Vagina (tissue), 2 donors: ENCODE data around the gene TEX2. TPM values are rescaled to one million over a fixed set of nuclear protein-coding genes. Genes with fewer than 3 reads are reported as not detected.

Experiments used
- DNase-seq, 2 donors: peaks; one replicate each; pipeline ENCODE4 v3.0.0-alpha.2; 2017; ENCODE audit errors: extremely low spot score in 2 of 2
- H3K27ac ChIP-seq: fragments of 200-600 bp; sonication (generic); one replicate; pipeline ENCODE4 v1.5.1; 2019
- H3K27me3 ChIP-seq: fragments of 200-600 bp; sonication (generic); one replicate; pipeline ENCODE4 v1.5.1; 2019
- H3K36me3 ChIP-seq, 2 donors: fragments of 200-600 bp; sonication (generic); one replicate each; pipeline ENCODE4 v1.5.1; 2017 to 2019
- H3K4me1 ChIP-seq: fragments of 200-600 bp; sonication (generic); one replicate; pipeline ENCODE4 v1.5.1; 2019
- H3K4me3 ChIP-seq, 2 donors: fragments of 200-600 bp; sonication (generic); 1 replicate in 1 of 2; 2 replicates in 1 of 2; pipeline ENCODE4 v1.5.1; 2016 to 2019
- H3K9me3 ChIP-seq: fragments of 200-600 bp; sonication (generic); one replicate; pipeline ENCODE4 v1.5.1; 2019
- CTCF ChIP-seq, 3 experiments: fragments of 450-650 bp in 2 of 3; fragments of 200-600 bp in 1 of 3; sonication (generic) in 1 of 3; IDR thresholded peaks; one replicate each; pipeline ENCODE4 v1.5.1; 2017 to 2019; ENCODE audit warnings: antibody characterized with exemption in 3 of 3, mild to moderate bottlenecking in 2 of 3, moderate library complexity in 2 of 3
- POLR2A ChIP-seq, 2 donors: fragments of 450-650 bp; IDR thresholded peaks; one replicate each; pipeline ENCODE4 v1.6.1; 2017; ENCODE audit warnings: antibody characterized with exemption in 2 of 2, mild to moderate bottlenecking in 2 of 2, moderate library complexity in 2 of 2
- POLR2AphosphoS5 ChIP-seq, 2 donors: sonication (generic); formaldehyde crosslinking; IDR thresholded peaks; one replicate each; pipeline ENCODE4 v1.9.0; 2017; ENCODE audit warnings: antibody characterized with exemption in 2 of 2, mild to moderate bottlenecking in 2 of 2, low read depth in 1 of 2; ENCODE audit not compliant: insufficient read depth in 1 of 2
- intact Hi-C: fragments of 100-400 bp; cut with DNase I; formaldehyde crosslinking; loops from one replicate; pipeline ENCODE4 v1.15.1; 2023
- small RNA-seq: library from RNA; depleted of rRNA; stranded (forward); fragments of <200 nt; gene quantifications from one replicate; pipeline ENCODE3, GENCODE V24; 2016
- total RNA-seq: library from RNA; depleted of rRNA; stranded (reverse); fragments of >200 nt; gene quantifications from one replicate; pipeline ENCODE4 v1.2.3, GENCODE V29; 2016

The TEX2 gene
- total RNA-seq, 1 donor from 2014 or later, result 32.4 TPM

GRCh38 chr17:64103391-64104364 is 159.4 kb downstream of the TEX2 start:
- TF ChIP-seq CTCF (IDR thresholded peaks at IDR 0.05) (no peak), POLR2AphosphoS5 (IDR thresholded peaks at IDR 0.05; ENCODE audit: insufficient read depth in 1 of 2, low read depth in 1 of 2) (no peak), POLR2A (IDR thresholded peaks at IDR 0.05) (no peak)
- H3K36me3 ChIP-seq, result no peaks in the 10 kb centered on the region
- H3K4me1 ChIP-seq, result peaks cover 31% of the 10 kb centered on the region
- no peak overlapping the region for H3K27ac ChIP-seq
- H3K27me3 ChIP-seq, result no peaks in the 10 kb centered on the region
- DNase-seq, result no peak
- H3K9me3 ChIP-seq, result no peaks in the 10 kb centered on the region
- H3K4me3 ChIP-seq, result no peak overlapping the region
- intact Hi-C loops, result no loop called here

GRCh38 chr17:64102627-64103390 is 160.3 kb downstream of the TEX2 start:
- H3K27me3 ChIP-seq, result no peaks in the 10 kb centered on the region
- no peak overlapping the region for H3K4me3 ChIP-seq
- no peaks in the 10 kb centered on the region for H3K36me3 ChIP-seq
- intact Hi-C loops, result no loop called here
- no peak for TF ChIP-seq POLR2A (IDR thresholded peaks at IDR 0.05)
- TF ChIP-seq POLR2AphosphoS5 (IDR thresholded peaks at IDR 0.05; ENCODE audit: insufficient read depth in 1 of 2, low read depth in 1 of 2), result no peak
- no peak for TF ChIP-seq CTCF (IDR thresholded peaks at IDR 0.05)
- DNase-seq, result no peak
- peaks cover 32% of the 10 kb centered on the region for H3K4me1 ChIP-seq
- H3K9me3 ChIP-seq, result no peaks in the 10 kb centered on the region
- H3K27ac ChIP-seq, result no peak overlapping the region

- no peaks in the 10 kb centered on the region for H3K27me3 ChIP-seq
- H3K4me3 ChIP-seq, result no peak overlapping the region
- peaks cover 38% of the 10 kb centered on the region for H3K4me1 ChIP-seq
- H3K27ac ChIP-seq, result no peak overlapping the region
- no peak for DNase-seq
- H3K9me3 ChIP-seq, result no peaks in the 10 kb centered on the region
- intact Hi-C loops, result no loop called here
- no peaks in the 10 kb centered on the region for H3K36me3 ChIP-seq
- TF ChIP-seq POLR2AphosphoS5 (IDR thresholded peaks at IDR 0.05; ENCODE audit: insufficient read depth in 1 of 2, low read depth in 1 of 2), result no peak
- no peak for TF ChIP-seq CTCF (IDR thresholded peaks at IDR 0.05)
- TF ChIP-seq POLR2A (IDR thresholded peaks at IDR 0.05), result no peak
Measured at GRCh38 chr17:64099543-64099942, 163.5 kb downstream of the TEX2 start.

Small RNA genes lying within 50 kb of the gene (small RNA-seq; reads per million reads assigned to genes)
- 251,092 reads per million, percentile 100 among the genes with 10 or more reads in this experiment for gene SNORD104

Other genes starting within 250 kb of the TEX2 start
- gene ICAM2, start 242.6 kb downstream of the TEX2 start, total RNA-seq, result 55.7 TPM
- 31.4 TPM for gene ERN1, start 133.1 kb downstream of the TEX2 start, total RNA-seq
- gene PECAM1, start 127.6 kb upstream of the TEX2 start, total RNA-seq, result 94.0 TPM
- gene MILR1, start 185.9 kb upstream of the TEX2 start, total RNA-seq, result 11.0 TPM
- 16.7 TPM for gene POLG2, start 233.8 kb upstream of the TEX2 start, total RNA-seq
- gene DDX5, start 243.0 kb upstream of the TEX2 start, total RNA-seq, result 618 TPM
- 50.8 TPM for gene CEP95, start 243.7 kb upstream of the TEX2 start, total RNA-seq